Measurements from ENCODE around the gene NCOR1. TPM values are rescaled to one million over a fixed set of nuclear protein-coding genes. Genes with fewer than 3 reads are reported as not detected.

NCOR1 gene
- total and polyA plus RNA-seq, 12 donors: 27.0 to 103 (median 74.8) TPM

DNA sequence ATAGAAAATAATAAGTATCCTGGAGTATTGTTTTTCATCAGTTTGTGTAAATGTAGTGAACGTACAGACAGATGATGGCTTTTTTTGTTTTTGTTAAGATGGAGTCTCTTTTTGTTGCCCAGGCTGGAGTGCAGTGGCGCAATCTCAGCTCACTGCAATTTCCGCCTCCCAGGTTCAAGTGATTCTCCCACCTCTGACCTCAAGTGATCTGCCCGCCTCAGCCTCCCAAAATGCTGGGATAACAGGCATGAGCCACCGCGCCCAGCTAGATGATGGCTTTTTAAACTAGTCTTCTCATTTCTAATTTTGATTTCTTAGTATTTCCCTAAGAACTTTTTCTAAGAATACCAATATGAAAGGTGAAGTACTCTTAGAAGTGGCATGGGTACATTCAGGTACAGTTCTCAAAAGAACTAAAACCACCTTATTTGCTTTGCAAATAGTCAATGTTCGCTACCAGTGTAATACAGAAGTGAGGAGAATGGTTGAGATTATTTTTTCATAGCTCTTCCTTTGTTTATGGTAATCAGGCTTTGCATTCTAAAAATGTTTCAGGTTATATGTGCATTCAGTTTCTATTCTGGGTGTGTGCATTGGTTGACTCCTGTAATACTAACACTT lies 181.5 kb downstream of the NCOR1 start:
- H3K27ac ChIP-seq: no peak overlapping the region
- no peak for DNase-seq
- peaks cover 3 to 100% (median 75%) of the 10 kb centered on the region in 9 donors for H3K36me3 ChIP-seq
- H3K9me3 ChIP-seq: no peaks in the 10 kb centered on the region
- ATAC-seq: no peak
- no peak overlapping the region for H3K4me3 ChIP-seq
- 98% methylated on average over 7 of the region's 7 CpGs for WGBS, 2 donors
- intact Hi-C loops (cut with DNase I): no loop called here
- TF ChIP-seq, protein P1, sequence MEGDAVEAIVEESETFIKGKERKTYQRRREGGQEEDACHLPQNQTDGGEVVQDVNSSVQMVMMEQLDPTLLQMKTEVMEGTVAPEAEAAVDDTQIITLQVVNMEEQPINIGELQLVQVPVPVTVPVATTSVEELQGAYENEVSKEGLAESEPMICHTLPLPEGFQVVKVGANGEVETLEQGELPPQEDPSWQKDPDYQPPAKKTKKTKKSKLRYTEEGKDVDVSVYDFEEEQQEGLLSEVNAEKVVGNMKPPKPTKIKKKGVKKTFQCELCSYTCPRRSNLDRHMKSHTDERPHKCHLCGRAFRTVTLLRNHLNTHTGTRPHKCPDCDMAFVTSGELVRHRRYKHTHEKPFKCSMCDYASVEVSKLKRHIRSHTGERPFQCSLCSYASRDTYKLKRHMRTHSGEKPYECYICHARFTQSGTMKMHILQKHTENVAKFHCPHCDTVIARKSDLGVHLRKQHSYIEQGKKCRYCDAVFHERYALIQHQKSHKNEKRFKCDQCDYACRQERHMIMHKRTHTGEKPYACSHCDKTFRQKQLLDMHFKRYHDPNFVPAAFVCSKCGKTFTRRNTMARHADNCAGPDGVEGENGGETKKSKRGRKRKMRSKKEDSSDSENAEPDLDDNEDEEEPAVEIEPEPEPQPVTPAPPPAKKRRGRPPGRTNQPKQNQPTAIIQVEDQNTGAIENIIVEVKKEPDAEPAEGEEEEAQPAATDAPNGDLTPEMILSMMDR (IDR thresholded peaks at IDR 0.05): no peak
- H3K27me3 ChIP-seq: no peaks in the 10 kb centered on the region
- H3K4me1 ChIP-seq: peaks cover 0 to 2% (median 0%) of the 10 kb centered on the region in 9 donors

DNA sequence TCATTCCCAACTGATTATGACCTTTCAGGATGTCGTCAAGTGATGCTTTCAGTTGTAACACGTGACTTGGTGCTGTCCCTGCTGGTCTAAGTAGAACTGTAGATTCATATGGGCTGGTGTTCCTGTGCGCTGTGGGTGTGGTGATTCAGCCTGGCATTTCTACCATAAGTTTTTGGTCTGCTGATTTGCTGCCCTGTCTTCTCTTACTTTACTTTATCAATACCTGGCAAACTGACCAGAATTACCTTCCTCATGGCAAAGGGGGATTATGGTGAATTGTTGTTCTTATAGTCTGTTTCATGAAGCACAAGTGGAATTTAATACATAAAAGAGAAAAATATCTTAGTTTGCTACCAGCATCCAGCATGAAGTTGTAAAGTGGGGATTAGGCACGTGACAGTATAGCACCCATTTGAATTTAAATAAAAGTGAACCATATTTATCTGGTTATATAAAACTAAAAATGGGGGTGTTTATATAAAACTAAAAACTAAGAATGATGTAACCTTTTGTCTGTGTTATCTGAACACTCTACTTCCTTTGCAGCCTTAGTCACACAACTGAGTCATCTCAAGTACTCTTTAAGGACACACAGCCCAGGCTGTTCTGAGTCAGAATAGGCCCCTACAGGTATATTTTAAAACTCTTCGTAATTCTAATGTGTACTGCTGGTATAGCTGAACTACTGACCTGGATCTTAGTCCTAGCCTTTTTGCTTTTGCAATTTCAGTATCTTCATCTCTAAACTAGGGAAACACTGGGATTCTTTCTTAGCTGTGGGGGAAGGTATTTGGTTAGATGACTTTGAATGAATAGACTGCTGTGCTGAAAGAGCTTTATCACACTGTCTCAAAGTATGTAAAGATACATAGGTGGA lies 187.4 kb downstream of the NCOR1 start:
- intact Hi-C loops (cut with DNase I): loop anchor here in 1 of 10 donors (5.0 kb wide), 1 partner anchor 34 kb away; no protein-coding TSS in a partner anchor
- Histone ChIP-seq H3K27ac (peak overlapping the region in 7 of 10 donors; percentile 13 to 61 (median 41)), H3K4me1 (peaks cover 0 to 23% (median 11%) of the 10 kb centered on the region in 9 donors), H3K4me3 (no peak overlapping the region), H3K36me3 (peaks cover 0 to 100% (median 71%) of the 10 kb centered on the region in 9 donors), H3K27me3 (no peaks in the 10 kb centered on the region), H3K9me3 (no peaks in the 10 kb centered on the region)
- DNase-seq: no peak
- TF ChIP-seq, protein P1 (IDR thresholded peaks at IDR 0.05): no peak
- WGBS, 2 donors: 79 to 80% methylated on average over 5 of the region's 5 CpGs
- peak in 7 of 8 donors; percentile 56 to 96 (median 82) for ATAC-seq

DNA sequence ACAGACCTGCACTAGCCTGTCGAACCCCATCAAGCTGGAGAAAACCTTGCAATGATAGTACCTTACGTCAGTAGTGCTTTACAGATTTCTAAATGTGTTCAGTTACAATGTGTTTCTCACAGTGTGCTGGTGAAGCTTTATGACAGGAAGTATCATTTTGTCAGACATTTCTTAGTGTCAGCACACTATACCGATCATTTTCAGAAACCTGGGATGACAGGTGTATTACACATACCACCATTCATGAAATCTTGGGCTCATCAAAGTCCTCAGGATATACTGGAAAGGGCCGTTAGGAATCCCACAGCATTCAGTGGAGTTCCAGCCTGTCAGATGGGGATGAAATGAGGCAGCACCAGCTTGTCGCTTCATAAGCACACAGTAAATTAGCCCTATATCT lies 188.4 kb downstream of the NCOR1 start:
- Histone ChIP-seq H3K4me3 (no peak overlapping the region), H3K27me3 (no peaks in the 10 kb centered on the region), H3K4me1 (peaks cover 0 to 33% (median 17%) of the 10 kb centered on the region in 9 donors), H3K36me3 (peaks cover 0 to 100% (median 60%) of the 10 kb centered on the region in 9 donors), H3K27ac (peak overlapping the region in 3 of 10 donors; percentile 41 to 61 (median 49)), H3K9me3 (no peaks in the 10 kb centered on the region)
- DNase-seq (no peak), ATAC-seq (no peak)
- intact Hi-C loops (cut with DNase I): loop anchor here in 1 of 10 donors (5.0 kb wide), 1 partner anchor 35 kb away; no protein-coding TSS in a partner anchor
- WGBS, 2 donors: 95 to 96% methylated on average over 5 of the region's 5 CpGs
- TF ChIP-seq, protein P1 (IDR thresholded peaks at IDR 0.05): no peak

DNA sequence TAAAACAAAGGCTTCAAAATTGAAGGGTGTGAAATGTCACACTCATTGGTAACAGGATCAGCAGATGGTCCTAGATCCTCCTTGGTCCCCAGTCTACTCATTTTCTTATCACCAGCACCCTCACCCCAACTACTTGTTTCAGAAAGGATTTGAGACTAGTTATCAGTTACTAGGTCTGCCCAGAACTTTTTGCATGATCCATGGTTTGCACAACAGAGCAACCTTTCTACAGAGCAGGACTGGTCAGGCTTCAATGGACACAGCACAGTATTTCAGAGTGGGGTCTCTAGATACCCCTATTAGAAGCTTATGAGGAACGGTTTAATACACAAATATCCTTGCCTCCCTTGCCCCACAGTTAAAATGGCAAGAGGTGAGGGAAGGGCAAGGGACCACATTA lies 190.1 kb downstream of the NCOR1 start:
- WGBS, 2 donors: 96 to 98% methylated on average over 1 of the region's 1 CpG
- intact Hi-C loops (cut with DNase I): loop anchor here in 1 of 10 donors (5.0 kb wide), 1 partner anchor 37 kb away; no protein-coding TSS in a partner anchor
- ATAC-seq (no peak), DNase-seq (no peak)
- Histone ChIP-seq H3K27me3 (no peaks in the 10 kb centered on the region), H3K36me3 (peaks cover 0 to 97% (median 55%) of the 10 kb centered on the region in 9 donors), H3K4me3 (no peak overlapping the region), H3K9me3 (no peaks in the 10 kb centered on the region), H3K4me1 (peaks cover 0 to 40% (median 17%) of the 10 kb centered on the region in 9 donors), H3K27ac (no peak overlapping the region)
- TF ChIP-seq, protein P1 (IDR thresholded peaks at IDR 0.05): no peak
